HuH-7.5 (cell line): ENCODE results near the gene SOAT2.
A peak's percentile ranks its signal among the peaks of the same experiment; 100 is the strongest.
"Not testable (repeated sequence)": the region's sequence is repeated elsewhere in the genome, so short reads cannot be mapped to it uniquely, and the experiment has no call there.

Experiments used
- DNase-seq: peaks from one replicate; pipeline ENCODE4 v3.0.0; 2011; ENCODE audit warnings: low spot score

SOAT2 gene

DNA sequence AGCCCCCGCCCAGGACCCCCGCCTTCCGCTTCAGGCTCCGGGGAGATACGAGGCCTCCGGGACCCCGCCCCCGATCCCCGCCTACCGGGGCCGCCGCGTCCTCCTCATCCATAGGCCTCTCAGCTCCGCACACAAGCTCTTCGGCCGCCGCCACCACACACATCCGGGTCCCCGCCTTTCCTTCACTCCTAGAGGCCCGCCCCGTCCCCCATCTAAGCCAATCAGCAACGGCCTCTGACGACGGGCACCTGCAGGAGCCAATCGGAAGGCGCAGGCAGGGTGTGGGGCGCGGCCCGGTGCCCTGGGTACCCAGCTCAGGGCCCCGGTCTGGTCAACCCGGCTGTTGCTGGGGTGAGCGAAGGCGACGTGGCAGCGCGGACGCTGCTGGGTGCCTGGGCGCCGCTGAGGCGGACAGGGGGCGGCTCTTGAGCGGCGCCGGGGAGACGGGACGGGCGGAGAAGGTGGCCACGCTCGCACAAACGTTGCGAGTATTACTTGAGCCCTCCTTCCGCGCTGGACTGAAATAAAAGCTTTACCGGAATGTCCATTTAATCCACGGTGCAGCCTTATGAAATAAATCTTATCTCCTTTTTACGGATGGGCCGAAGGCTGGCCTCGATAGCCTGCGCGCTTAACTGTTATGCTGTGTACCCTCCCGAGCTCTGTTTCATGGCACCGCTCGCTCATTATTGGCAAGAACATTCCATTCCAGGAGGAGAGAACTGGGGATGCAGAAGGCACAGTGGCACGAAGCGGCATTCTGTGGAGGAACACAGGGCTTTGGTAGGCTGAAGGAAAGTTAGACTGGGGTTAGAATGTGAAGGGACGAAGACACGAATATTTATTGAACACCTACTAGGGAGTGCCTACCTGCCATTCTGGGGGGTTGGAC is 23.8 kb upstream of the SOAT2 start, which contains the start of gene SPRYD3:
SPRYD3 (minus strand) TSS at position 165 of the 892 bp plus-strand sequence; CDS start at position 108, 57 bp downstream.
- DNase-seq = peak; percentile 100

DNA sequence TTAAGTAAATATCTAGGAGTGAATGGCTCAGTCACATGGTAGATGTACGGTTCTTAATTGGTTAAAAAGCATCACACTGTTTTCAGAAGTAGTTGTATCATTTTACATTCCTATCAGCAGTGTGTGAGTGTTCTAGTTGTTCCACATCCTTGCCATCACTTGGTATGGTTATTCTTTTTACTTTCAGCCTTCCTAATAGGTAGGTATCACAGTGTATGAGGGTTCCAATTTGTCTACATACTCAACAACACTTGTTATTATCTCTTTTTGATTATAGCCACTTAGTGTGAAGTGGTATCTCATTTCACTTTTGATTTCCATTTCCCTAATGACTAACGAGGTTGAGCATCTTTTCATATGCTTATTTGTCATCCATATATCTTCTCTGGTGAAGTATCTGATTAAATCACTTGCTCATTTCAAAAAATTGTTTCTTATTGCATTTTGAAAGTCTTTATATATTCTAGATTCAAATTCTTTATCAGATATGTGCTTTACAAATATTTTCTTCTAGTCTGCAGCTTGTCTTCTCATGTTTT is 20.6 kb upstream of the SOAT2 start:
- DNase-seq = no peak

DNA sequence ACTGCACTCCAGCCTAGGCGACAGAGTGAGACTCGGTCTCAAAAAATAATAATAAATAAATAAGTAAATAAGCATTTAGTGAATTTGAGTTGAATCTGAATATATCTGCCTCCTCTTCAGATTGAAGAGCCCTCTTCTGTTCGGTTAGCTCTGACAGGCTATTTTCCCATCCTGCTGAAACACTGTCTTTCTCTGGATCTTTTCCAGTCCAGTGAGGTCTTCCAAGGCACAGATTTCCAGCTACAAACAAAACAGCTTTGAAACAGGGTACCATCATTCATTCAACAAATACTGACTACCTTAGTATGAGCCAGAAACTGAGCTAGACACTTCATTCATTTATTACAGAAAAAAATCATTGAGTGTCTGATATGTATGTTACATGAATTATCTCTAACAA is 16.9 kb upstream of the SOAT2 start:
- no peak for DNase-seq

DNA sequence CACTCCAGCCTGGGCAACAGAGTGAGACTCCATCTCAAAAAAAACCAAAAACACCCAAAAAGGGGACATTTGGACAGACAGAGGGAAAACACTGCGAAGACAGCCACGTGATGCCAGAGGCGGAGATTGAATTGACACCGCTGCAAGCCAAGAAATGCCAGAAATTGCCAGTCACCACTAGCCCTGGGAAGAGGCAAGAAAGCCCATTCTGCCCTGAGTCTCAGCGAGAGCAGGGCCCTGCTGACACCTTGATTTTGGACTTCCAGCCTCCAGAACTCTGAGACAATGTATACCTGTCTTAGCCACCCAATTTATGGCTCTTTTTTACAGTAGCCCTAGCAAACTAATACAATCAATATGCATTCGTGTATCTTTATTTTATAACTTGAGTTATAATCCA is 13.2 kb upstream of the SOAT2 start:
- no peak for DNase-seq

DNA sequence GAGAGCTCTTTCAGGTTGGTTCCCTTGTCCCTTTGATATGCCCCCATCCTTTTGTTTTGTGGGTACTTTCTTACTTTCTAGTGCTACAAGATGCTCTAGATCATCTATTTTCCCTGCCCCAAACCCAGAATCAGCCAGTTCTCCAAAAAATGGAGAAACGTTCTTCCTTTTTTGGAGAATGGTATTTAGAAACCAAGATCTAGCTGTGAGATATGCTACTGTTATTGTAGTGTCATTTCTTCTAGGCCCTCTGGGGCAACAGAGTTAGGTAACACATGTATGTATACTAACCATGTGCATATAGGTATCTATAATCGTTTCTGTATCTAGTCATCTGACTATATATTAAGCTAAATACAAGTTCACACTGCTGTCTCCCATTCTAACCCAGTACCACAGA is 12.7 kb upstream of the SOAT2 start:
- DNase-seq = no peak

DNA sequence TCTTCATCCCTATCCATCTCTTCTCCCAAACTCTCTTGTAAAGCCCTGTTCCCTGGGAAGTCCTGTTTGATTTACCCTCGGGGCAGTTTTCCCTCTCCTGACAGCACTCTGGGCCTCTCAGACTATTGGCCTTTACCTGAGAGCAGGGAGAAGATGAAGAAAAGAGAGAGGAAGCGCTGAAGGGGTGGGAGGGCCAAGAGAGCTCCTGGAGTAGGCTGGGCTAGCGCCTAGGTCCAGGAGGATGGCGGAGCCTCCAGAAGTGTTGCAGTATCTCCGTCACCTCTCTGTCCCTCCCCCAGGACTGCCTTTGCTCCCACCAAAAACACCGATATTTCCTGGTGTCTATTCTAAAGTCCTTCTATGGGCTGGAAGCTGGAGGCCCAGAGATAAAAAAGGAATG is 11.5 kb upstream of the SOAT2 start:
- DNase-seq = no peak

DNA sequence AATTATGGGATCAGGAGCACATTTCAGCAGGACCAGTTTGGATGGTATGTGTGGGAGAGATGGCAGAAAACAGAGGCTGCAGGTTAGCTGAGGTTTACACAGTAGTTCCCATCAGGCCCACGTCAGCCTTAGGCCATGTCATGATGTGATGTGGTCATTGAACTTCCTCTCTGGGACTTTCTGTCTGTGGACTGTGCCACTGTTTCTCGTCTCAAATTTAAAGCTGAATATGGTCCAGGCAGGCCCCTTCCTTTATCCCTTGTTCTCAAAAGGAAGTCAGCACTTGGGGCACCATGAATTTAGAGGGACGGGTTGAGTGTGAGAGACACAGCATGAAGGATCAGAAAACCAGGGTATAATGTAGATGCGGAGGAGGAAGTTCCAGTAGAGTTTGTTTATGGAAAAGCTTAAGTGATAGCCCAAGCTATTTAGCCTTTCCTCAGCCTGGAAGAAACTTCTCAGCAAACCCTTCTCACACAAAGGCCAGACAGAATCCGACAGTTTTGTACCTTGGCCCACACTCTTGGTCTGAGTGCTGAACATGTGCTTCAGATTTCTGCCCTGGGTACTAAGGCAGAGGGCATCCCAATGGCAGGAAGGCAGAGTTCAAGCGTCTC is 9.4 kb upstream of the SOAT2 start:
- DNase-seq = no peak

DNA sequence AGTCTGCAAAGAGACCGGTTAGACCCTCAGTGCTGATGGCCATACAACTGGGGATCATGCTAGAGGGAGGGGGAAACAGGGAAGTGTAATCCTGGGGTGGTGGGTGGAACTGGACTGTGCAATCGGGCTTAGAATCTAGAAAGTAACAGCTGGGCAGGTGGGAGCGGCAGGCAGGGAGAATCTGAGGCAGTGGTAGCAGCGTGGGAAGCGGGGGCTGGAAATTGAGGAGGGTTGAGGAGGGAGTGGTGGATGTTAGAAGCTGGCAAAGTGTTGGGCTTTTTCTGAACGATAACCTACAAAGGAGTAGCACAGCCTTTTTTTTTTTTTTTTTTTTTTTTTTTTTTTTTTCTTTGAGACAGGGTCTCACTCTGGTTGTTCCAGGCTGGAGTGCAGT is 8.9 kb upstream of the SOAT2 start:
- DNase-seq = no peak

DNA sequence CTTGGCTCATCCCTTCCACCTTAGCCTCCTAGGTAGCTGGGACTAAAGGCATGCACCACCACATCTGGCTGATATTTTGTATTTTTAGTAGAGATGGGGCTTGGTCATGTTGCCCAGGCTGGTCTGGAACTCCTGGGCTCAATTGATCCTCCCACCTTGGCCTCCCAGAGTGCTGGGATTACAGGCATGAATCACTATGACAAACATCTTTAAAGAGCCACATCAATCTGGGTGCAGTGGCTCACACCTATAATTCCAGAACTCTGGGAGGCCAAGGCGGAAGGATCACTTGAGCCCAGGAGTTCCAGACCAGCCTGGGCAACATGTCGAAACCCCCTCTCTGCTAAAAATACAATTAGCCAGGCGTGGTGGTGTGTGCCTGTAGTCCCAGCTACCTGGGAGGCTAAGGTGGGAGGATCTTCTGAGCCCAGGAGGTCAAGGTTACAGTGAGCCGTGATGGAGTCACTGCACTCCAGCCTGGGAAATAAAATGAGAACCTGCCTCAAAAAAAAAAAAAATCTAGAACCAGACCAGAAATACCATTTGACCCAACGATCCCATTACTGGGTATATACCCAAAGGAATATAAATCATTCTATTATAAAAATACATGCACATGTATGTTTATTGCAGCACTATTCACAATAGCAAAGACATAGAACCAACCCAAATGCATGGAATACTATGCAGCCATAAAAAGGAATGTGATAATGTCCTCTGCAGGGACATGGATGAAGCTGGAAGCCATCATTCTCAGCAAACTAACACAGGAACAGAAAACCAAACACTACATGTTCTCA is 8.3 kb upstream of the SOAT2 start:
- not testable (repeated sequence) for DNase-seq

DNA sequence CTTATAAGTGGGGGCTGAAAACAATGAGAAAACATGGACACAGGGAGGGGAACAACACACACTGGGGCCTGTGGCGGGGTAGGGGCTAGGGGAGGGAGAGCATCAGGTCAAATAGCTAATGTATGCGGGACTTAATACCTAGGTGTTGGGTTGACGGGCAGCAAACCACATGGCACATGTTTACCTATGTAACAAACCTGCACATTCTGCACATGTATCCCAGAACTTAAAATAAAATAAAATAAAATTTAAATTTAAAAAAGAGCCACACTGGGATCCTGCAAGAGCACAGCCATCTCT is 7.7 kb upstream of the SOAT2 start:
- DNase-seq = not testable (repeated sequence)

DNA sequence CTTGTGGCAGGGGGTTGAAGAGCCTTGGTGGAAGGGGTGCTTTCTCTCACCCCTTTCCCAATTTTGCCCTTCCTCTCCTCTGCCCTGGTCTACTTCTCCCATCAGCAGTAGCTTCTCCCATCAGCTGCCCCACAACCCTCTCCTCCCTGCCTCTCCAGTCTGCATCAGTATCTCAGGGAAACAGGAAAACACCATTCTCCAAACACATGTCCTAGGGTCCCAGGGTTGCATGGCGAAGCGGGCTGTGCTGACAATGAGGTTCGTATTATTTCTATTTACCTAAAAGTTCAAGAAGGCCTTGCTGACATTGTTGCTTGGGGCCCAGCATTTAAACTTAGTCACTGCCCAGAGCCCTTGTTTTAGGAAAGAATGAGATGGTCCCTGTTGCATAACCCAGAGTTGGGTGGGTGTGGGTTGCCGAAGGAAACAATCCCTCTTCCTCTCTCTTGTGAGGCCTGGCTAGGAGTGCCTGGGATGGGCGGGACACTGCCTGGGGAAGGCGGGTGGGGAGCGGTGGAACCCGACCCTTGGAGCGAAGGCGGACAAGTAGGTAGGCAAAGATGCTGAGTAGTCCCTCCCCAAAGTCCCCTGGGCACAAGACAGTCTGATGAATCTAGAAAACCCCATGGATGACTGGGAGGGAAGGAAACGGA is 7.1 kb upstream of the SOAT2 start:
- no peak for DNase-seq

DNA sequence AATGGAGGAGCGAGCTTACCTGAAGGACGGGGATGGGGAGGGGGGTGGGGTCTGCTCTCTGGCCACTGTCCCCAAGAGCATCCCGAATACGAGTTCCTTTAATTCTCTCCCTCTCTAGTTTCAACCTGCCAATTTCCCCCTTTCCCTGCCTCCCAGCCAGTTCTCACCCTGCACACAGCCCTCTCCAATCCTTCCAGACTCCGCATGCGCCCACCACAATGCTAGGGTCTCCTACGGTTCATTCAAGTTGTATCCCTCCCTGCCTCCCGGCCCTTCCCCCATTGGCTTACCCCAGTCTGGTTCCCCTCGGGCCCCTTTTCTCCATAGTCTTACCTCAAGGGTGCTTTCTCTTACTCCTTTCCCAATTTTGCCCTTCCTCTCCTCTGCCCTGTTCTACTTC is 6.5 kb upstream of the SOAT2 start:
- DNase-seq = no peak

DNA sequence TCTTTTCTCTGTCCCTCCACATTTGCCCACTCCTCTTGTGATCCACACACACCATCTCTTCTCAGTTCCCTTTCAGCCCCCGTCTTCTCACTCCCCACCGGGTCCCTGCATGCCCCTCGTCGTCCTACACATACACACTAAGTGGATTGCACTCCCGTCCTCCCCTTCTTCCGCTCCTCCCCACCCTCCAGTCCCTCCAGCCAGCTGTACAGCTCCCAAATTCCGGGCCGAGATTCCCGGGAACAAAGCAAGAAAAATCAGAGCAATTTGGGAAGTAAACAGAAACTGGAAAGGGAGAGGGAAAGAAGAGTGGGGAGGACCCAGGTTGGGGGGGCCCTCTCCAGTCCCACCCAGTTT is 6.1 kb upstream of the SOAT2 start:
- no peak for DNase-seq

DNA sequence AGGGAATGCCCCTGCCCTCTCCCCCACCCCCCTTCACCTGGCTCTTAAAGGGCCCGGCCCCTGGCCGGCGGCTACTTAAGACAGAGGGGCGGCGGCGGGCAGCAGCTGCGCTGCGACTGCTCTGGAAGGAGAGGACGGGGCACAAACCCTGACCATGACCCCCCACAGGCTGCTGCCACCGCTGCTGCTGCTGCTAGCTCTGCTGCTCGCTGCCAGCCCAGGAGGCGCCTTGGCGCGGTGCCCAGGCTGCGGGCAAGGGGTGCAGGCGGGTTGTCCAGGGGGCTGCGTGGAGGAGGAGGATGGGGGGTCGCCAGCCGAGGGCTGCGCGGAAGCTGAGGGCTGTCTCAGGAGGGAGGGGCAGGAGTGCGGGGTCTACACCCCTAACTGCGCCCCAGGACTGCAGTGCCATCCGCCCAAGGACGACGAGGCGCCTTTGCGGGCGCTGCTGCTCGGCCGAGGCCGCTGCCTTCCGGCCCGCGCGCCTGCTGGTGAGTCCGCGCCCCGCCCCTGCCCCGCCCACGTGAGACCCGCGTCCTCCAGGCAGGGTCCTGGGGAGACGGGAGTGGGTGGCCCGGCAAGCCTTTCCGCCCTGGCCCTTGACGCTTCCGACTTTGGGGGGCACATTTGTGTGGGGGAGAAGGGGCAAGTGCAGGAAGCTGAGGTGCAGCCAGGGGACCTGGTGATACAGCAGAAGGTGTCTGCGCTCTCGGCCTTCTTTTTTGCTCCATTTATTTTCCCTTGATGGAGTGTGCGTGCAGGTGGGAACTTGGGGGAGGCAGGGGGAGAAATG is 5.5 kb upstream of the SOAT2 start, which contains the start of gene IGFBP6:
IGFBP6 (plus strand) TSS at position 104 of the 790 bp plus-strand sequence; CDS start at position 155, 51 bp downstream.
- DNase-seq = no peak

DNA sequence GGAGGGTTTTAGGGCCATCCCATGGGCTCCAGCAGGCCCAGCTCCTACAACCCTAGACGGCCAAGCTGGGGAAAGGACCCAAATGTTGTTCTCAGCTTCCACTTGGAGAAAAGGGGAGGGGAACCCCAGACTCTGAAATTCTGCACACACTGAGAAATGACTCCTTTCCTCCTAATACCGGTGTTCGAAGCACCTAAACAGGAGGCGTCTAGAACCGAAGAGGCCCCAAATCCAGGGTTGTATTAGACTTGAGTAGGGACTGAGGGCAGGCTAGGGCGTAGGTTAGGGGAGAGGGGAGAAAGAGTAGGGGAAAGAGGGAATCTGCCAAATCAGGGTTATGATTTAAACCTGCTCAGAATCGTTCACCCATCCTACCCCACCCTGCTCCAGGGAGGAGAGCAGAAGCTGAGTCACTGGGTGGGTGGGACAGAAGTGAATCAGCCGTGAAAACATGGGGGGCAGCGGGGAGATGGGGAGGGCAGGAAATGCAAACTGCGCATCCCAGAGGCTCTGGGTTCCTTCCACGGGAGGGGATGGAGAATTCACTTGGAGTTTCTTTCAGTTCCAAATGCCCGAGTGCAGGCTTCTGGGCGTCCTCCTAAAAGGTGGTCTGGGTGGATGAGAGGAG is 4.8 kb upstream of the SOAT2 start:
- no peak for DNase-seq

DNA sequence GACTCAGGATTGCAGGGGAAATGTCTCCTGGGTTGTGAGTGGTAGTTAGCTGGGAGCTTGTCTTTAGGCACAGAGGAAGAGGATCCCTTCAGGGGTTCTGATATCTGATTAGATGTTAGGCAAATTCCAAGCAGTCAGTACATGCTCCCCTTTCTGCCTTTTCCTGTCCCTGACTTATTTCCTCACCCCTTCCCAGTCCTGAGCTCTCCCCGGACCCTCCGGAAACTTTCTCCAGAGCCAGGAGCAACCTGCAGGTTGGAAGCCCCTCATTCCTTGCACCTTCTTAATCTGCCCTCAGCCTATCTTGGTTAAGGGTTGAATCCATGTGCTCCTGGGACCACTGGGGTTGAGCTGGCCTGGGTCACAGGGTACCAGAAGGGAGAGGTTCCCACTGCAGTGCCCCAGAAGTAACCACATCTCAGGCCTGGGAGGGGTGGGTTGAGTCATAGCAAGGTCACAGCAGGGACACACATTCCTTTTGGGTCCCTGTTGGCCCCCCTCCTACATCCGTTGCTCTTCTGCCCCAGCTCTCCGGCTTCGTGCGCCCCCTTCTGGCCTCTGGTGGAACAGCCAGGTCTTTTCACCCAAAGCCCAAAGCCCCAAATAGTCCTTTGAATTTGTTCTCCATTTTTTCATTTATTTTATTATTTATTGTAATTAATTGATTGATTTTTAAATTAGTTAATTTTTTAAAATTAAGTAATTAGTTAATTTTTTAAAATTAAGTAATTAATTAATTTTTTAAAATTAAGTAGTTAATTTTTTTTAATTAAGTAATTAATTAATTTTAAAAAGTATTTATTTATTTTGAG is 4.0 kb upstream of the SOAT2 start:
- DNase-seq = peak; percentile 94

DNA sequence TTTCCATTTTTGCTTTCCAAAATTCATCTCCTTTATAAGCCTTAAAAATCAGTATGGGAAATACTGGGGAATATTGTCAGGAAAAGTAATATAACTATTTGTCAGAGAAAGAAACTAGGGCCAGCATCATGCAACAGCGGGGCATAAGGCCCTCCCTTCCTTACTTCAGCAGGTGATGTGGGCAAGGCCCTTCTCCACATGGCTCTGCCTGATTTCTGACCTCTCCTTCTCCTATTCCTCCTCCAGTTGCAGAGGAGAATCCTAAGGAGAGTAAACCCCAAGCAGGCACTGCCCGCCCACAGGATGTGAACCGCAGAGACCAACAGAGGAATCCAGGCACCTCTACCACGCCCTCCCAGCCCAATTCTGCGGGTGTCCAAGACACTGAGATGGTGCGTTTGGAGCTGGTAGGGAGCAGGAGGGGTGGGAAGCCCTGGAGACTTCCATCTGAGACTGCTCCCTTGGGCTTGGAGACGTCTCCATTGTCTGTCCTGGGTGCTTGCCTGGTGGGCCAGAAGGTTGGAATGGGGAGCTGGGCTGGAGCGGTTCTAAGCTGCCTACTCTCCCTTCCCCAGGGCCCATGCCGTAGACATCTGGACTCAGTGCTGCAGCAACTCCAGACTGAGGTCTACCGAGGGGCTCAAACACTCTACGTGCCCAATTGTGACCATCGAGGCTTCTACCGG is 2.7 kb upstream of the SOAT2 start:
- DNase-seq = no peak

DNA sequence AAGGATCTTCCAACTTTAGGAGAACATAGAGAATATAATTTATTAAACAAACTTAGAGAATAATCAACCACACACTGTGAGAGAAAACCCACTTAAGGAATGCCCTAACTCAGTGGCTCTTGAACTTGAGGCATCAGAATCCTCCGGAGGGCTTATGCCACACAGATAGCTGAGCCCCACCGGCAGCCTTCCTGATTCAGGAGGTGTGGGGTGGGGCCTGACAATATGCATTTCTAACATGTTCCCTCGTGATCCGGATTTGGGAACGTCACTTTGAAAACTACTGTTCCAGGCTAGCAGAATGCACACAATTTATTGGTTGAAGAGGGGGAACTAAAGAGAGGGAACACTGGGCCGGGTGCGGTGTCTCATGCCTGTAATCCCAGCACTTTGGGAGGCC is 2.0 kb upstream of the SOAT2 start:
- no peak for DNase-seq
